Activated T-cell treated with anti-CD3 and anti-CD28 coated beads, Interleukin-2, amount 50 U/mL, for 4 hours (primary cell): Measurements from ENCODE around the gene NEURL1. TPM values are rescaled to one million over a fixed set of nuclear protein-coding genes. Genes with fewer than 3 reads are reported as not detected.

Experiments
- ATAC-seq, 2 donors: fragments of 200-7000 bp; cut with Tn5 transposase; one replicate each; pipeline ENCODE4 v1.10.0; 2021
- DNase-seq: peaks from one replicate; pipeline ENCODE4 v3.0.0-alpha.2; 2020
- H3K27me3 Mint-ChIP-seq: one replicate; pipeline ENCODE4 v1.8.0; 2021; ENCODE audit warnings: low read depth, mixed read lengths
- H3K36me3 Mint-ChIP-seq: one replicate; pipeline ENCODE4 v1.8.0; 2022; ENCODE audit warnings: mixed read lengths; ENCODE audit not compliant: insufficient read depth
- H3K4me1 Mint-ChIP-seq: one replicate; pipeline ENCODE4 v1.8.0; 2021; ENCODE audit warnings: low read depth, mixed read lengths
- H3K4me3 Mint-ChIP-seq: one replicate; pipeline ENCODE4 v1.8.0; 2021; ENCODE audit warnings: mild to moderate bottlenecking, moderate library complexity, mixed read lengths
- H3K9me3 Mint-ChIP-seq: one replicate; pipeline ENCODE4 v1.8.0; 2021; ENCODE audit warnings: mixed read lengths
- total RNA-seq, 3 donors: library from RNA; stranded (reverse); gene quantifications; one replicate each; pipeline ENCODE4 v1.2.1, GENCODE V29; 2021

The NEURL1 gene
- total RNA-seq, 3 donors from 2014 or later = 0.84 to 2.0 (median 1.5) TPM

GRCh38 chr10:103455235-103455634 is 38.3 kb upstream of the NEURL1 start:
- no peak overlapping the region for H3K4me3 Mint-ChIP-seq
- DNase-seq (no peak), ATAC-seq (no peak)
- H3K4me1 Mint-ChIP-seq = peaks cover 35% of the 10 kb centered on the region
- no peaks in the 10 kb centered on the region for H3K36me3 Mint-ChIP-seq
- H3K9me3 Mint-ChIP-seq = no peaks in the 10 kb centered on the region
- no peaks in the 10 kb centered on the region for H3K27me3 Mint-ChIP-seq

- no peak overlapping the region for H3K4me3 Mint-ChIP-seq
- H3K9me3 Mint-ChIP-seq = no peaks in the 10 kb centered on the region
- no peaks in the 10 kb centered on the region for H3K36me3 Mint-ChIP-seq
- H3K4me1 Mint-ChIP-seq = peaks cover 25% of the 10 kb centered on the region
- ATAC-seq = no peak
- no peaks in the 10 kb centered on the region for H3K27me3 Mint-ChIP-seq
- no peak for DNase-seq
These were observed 37.3 kb upstream of the NEURL1 start for GRCh38 chr10:103456074-103456660.

GRCh38 chr10:103457176-103457712 is 36.3 kb upstream of the NEURL1 start:
- DNase-seq (no peak), ATAC-seq (no peak)
- no peak overlapping the region for H3K4me3 Mint-ChIP-seq
- no peaks in the 10 kb centered on the region for H3K9me3 Mint-ChIP-seq
- H3K27me3 Mint-ChIP-seq = no peaks in the 10 kb centered on the region
- no peaks in the 10 kb centered on the region for H3K36me3 Mint-ChIP-seq
- H3K4me1 Mint-ChIP-seq = peaks cover 21% of the 10 kb centered on the region

GRCh38 chr10:103457896-103458583 is 35.5 kb upstream of the NEURL1 start:
- DNase-seq (no peak), ATAC-seq (no peak)
- H3K36me3 Mint-ChIP-seq = no peaks in the 10 kb centered on the region
- no peak overlapping the region for H3K4me3 Mint-ChIP-seq
- H3K4me1 Mint-ChIP-seq = peaks cover 14% of the 10 kb centered on the region
- H3K27me3 Mint-ChIP-seq = no peaks in the 10 kb centered on the region
- no peaks in the 10 kb centered on the region for H3K9me3 Mint-ChIP-seq

GRCh38 chr10:103458720-103459119 is 34.8 kb upstream of the NEURL1 start, which contains the start of gene CALHM1:
Gene CALHM1, minus strand, starts transcription at chr10:103458900. Its CDS starts 149 bp downstream, at chr10:103458751.
- Mint-ChIP-seq H3K27me3 (no peaks in the 10 kb centered on the region), H3K4me1 (peaks cover 10% of the 10 kb centered on the region), H3K4me3 (no peak within 1 kb of the TSS), H3K9me3 (no peaks in the 10 kb centered on the region), H3K36me3 (no peaks in the 10 kb centered on the region)
- DNase-seq (no peak), ATAC-seq (peak in 1 of 2 donors; percentile 25)

- ATAC-seq = no peak
- DNase-seq = no peak
- no peaks in the 10 kb centered on the region for H3K36me3 Mint-ChIP-seq
- no peaks in the 10 kb centered on the region for H3K27me3 Mint-ChIP-seq
- H3K4me1 Mint-ChIP-seq = peaks cover 7% of the 10 kb centered on the region
- no peaks in the 10 kb centered on the region for H3K9me3 Mint-ChIP-seq
- no peak overlapping the region for H3K4me3 Mint-ChIP-seq
These were observed 33.9 kb upstream of the NEURL1 start for GRCh38 chr10:103459615-103460014.

GRCh38 chr10:103463499-103463898 is 30.0 kb upstream of the NEURL1 start:
- DNase-seq = no peak
- H3K4me3 Mint-ChIP-seq = no peak overlapping the region
- no peak for ATAC-seq
- no peaks in the 10 kb centered on the region for H3K9me3 Mint-ChIP-seq
- H3K36me3 Mint-ChIP-seq = no peaks in the 10 kb centered on the region
- peaks cover 9% of the 10 kb centered on the region for H3K4me1 Mint-ChIP-seq
- no peaks in the 10 kb centered on the region for H3K27me3 Mint-ChIP-seq

GRCh38 chr10:103465411-103466179 is 27.9 kb upstream of the NEURL1 start:
- DNase-seq (no peak), ATAC-seq (no peak)
- Mint-ChIP-seq H3K27me3 (no peaks in the 10 kb centered on the region), H3K4me1 (peaks cover 13% of the 10 kb centered on the region), H3K9me3 (no peaks in the 10 kb centered on the region), H3K4me3 (no peak overlapping the region), H3K36me3 (no peaks in the 10 kb centered on the region)

GRCh38 chr10:103466734-103467133 is 26.8 kb upstream of the NEURL1 start:
- DNase-seq = no peak
- peaks cover 21% of the 10 kb centered on the region for H3K4me1 Mint-ChIP-seq
- H3K36me3 Mint-ChIP-seq = no peaks in the 10 kb centered on the region
- H3K9me3 Mint-ChIP-seq = no peaks in the 10 kb centered on the region
- ATAC-seq = no peak
- H3K27me3 Mint-ChIP-seq = no peaks in the 10 kb centered on the region
- no peak overlapping the region for H3K4me3 Mint-ChIP-seq

- Mint-ChIP-seq H3K27me3 (no peaks in the 10 kb centered on the region), H3K9me3 (no peaks in the 10 kb centered on the region), H3K36me3 (no peaks in the 10 kb centered on the region), H3K4me3 (no peak overlapping the region), H3K4me1 (peaks cover 27% of the 10 kb centered on the region)
- ATAC-seq = no peak
- DNase-seq = no peak
These were observed 26.1 kb upstream of the NEURL1 start for GRCh38 chr10:103467406-103467805.

GRCh38 chr10:103469201-103469600 is 24.3 kb upstream of the NEURL1 start:
- DNase-seq = no peak
- peaks cover 35% of the 10 kb centered on the region for H3K4me1 Mint-ChIP-seq
- H3K36me3 Mint-ChIP-seq = no peaks in the 10 kb centered on the region
- ATAC-seq = no peak
- no peaks in the 10 kb centered on the region for H3K27me3 Mint-ChIP-seq
- no peaks in the 10 kb centered on the region for H3K9me3 Mint-ChIP-seq
- no peak overlapping the region for H3K4me3 Mint-ChIP-seq

GRCh38 chr10:103470761-103471653 is 22.5 kb upstream of the NEURL1 start:
- no peaks in the 10 kb centered on the region for H3K27me3 Mint-ChIP-seq
- H3K4me3 Mint-ChIP-seq = peak overlapping the region; percentile 63
- peak; percentile 52 for DNase-seq
- no peaks in the 10 kb centered on the region for H3K9me3 Mint-ChIP-seq
- peak; percentile 81 for ATAC-seq
- H3K36me3 Mint-ChIP-seq = no peaks in the 10 kb centered on the region
- peaks cover 37% of the 10 kb centered on the region for H3K4me1 Mint-ChIP-seq

- H3K4me1 Mint-ChIP-seq = peaks cover 38% of the 10 kb centered on the region
- H3K27me3 Mint-ChIP-seq = no peaks in the 10 kb centered on the region
- H3K36me3 Mint-ChIP-seq = no peaks in the 10 kb centered on the region
- peak overlapping the region; percentile 46 for H3K4me3 Mint-ChIP-seq
- DNase-seq (no peak), ATAC-seq (no peak)
- no peaks in the 10 kb centered on the region for H3K9me3 Mint-ChIP-seq
These were observed 21.5 kb upstream of the NEURL1 start for GRCh38 chr10:103472005-103472404.

- no peaks in the 10 kb centered on the region for H3K27me3 Mint-ChIP-seq
- peaks cover 36% of the 10 kb centered on the region for H3K4me1 Mint-ChIP-seq
- no peak overlapping the region for H3K4me3 Mint-ChIP-seq
- no peaks in the 10 kb centered on the region for H3K9me3 Mint-ChIP-seq
- no peaks in the 10 kb centered on the region for H3K36me3 Mint-ChIP-seq
- DNase-seq = no peak
- no peak for ATAC-seq
These were observed 20.2 kb upstream of the NEURL1 start for GRCh38 chr10:103473261-103473671.
